Measurements from ENCODE around the gene ADAMTSL2.

ADAMTSL2 gene

DNA sequence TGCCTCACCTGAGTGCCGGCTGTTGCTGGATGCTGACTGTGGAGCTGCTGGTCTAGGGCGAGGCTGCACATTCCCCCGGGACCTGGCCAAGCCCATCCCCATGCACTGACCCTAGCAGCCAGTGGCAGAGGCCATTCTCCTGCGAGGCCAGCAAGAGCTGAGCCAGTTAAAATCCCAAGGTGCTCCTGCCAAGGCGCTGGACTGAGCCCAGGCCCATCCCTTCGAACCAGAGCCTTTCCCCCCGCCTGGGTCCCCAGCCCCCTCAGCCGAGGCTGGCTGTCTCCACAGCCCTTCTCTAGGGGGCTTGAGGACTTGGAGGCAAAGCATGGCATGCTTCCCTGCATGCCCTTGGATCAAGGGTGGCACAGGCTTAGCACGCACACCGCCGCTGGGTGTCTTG lies 1.6 kb downstream of the ADAMTSL2 start:
- no peak for DNase-seq

DNA sequence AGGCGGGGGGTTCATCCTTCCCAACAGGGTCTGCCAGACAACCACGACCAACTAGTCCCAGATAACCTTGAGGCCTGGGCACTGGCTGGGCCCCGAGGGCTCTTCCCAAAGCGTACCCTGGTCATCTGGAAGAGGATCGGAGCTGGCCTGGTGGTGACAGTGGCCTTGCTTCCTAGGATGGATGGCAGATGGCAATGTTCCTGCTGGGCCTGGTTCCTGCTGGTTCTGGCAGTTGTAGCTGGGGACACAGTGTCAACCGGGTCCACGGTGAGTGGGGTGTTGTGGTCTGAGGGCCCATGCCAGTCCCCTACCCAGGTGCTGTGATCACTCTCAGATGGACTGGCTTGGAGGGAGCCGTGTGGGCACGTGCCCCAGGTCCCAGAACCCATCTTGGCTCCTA lies 2.0 kb downstream of the ADAMTSL2 start:
- no peak for DNase-seq

- DNase-seq: no peak
Measured at GRCh38 chr9:133537257-133537656, 2.8 kb downstream of the ADAMTSL2 start.

DNA sequence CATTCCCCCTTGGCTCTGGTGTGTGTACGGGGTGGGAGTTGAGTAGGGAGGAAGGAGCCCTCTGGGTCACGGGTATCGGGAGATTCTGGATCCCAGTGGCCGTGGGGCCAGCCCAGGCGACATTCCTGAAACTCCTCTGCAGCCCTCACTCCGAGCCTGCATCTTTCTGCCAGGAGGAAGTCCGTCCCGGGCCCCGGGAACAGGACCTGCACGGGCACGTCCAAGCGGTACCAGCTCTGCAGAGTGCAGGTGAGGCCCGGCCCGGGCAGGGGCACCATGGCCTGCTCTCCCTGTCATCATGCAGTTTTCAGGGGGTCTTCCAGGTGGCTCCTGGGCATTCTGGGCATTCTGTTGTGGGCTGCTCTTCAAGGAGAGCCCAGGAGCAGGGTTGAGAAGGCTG lies 3.7 kb downstream of the ADAMTSL2 start:
- DNase-seq: no peak

GRCh38 chr9:133538851-133539833 lies 4.6 kb downstream of the ADAMTSL2 start:
- DNase-seq: peak; percentile 53

- DNase-seq: no peak
Measured at GRCh38 chr9:133539991-133540697, 5.6 kb downstream of the ADAMTSL2 start.

DNA sequence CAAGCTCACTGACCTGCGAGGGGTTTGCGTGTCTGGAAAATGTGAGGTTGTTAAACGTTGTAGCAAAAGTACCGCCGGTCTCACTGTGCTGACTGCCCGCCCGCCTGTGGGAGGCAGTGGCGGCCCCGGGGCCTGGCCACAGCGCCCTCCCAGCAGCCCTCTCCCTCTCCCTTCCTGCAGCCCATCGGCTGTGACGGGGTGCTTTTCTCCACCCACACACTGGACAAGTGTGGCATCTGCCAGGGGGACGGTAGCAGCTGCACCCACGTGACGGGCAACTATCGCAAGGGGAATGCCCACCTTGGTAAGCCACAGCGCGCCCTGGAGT lies 6.2 kb downstream of the ADAMTSL2 start:
- no peak for DNase-seq

- DNase-seq: no peak
Measured at GRCh38 chr9:133542002-133542401, 7.5 kb downstream of the ADAMTSL2 start.

GRCh38 chr9:133543772-133544467 lies 9.4 kb downstream of the ADAMTSL2 start:
- DNase-seq: no peak

GRCh38 chr9:133545494-133546286 lies 11.2 kb downstream of the ADAMTSL2 start:
- no peak for DNase-seq

DNA sequence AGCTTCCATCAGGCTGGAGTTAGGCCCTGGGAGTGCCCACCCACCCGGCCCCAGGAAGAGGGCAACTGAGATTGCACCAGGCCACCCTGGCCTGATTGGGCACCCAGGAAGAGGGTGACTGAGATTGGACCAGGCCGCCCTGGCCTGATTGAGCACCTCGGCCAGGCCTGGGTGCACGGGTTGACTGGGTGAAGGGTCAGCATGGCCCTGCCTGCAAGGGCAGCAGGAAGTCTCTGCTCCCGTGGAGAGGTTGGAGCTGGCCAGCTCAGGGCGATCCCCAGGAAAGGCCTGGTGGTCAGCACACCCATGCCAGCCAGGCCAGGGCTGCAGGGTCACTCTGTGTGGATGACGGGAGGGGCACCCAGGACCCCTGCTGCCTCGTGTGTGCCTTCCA lies 11.8 kb downstream of the ADAMTSL2 start:
- DNase-seq: no peak

GRCh38 chr9:133547116-133547515 lies 12.6 kb downstream of the ADAMTSL2 start:
- DNase-seq: no peak

DNA sequence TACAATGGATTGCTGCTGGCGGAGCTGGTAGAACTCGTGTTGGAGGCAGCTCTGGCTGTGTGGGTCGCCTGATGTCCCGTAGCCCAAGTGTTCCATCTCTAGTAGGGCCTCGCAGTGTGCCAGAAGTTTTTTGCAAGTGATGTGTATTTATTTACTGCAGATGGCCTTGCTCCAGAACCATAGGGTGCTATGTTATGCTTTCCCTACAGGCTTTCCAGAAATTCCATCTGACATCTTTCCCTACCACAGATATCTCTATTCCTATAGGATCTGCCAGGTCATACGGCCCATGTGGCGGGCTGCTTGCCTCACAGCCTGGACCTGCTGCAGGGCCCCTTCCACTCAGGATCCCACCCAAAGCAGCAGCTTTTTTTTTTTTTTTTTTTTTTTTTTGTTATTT lies 16.9 kb downstream of the ADAMTSL2 start:
- no peak for DNase-seq

DNA sequence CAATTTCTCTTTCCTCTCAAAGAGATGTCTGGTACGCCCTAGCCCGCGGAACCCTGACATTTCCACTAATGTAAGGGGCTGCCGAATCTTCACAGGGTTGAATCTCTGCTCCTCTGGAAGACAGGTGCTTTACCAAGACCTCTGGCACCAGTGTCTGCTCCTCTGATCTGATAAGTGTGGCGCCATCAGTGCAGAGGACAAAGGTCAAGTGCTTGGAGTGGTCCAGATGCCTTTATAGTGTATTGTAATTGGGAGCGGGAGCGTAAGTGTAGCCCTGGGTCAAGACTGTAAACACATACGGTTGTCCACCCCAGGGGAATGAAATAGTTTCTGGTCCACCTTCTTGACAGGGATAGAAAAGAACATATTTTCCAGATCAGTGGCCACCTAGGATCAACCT lies 17.7 kb downstream of the ADAMTSL2 start:
- DNase-seq: no peak

DNA sequence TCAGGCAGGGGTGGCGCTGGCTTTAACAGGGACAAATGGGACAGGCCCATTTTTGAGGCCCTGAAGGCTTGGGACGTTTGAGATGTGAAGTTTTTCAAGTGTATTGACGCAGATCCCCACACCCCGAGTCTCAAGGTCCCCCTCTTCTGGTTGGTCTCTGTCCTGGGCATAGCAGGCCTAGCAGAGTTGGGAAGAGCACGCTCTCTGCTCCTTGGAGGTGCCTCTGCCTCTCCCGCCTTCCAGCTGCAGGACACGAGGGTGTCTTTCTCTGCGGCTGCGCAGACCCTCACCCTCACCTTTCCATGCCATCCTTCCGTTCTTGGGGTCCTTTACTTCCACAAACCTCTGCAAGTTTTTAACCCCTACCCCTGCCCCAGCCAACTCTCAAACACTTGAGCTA lies 18.6 kb downstream of the ADAMTSL2 start:
- DNase-seq: no peak

DNA sequence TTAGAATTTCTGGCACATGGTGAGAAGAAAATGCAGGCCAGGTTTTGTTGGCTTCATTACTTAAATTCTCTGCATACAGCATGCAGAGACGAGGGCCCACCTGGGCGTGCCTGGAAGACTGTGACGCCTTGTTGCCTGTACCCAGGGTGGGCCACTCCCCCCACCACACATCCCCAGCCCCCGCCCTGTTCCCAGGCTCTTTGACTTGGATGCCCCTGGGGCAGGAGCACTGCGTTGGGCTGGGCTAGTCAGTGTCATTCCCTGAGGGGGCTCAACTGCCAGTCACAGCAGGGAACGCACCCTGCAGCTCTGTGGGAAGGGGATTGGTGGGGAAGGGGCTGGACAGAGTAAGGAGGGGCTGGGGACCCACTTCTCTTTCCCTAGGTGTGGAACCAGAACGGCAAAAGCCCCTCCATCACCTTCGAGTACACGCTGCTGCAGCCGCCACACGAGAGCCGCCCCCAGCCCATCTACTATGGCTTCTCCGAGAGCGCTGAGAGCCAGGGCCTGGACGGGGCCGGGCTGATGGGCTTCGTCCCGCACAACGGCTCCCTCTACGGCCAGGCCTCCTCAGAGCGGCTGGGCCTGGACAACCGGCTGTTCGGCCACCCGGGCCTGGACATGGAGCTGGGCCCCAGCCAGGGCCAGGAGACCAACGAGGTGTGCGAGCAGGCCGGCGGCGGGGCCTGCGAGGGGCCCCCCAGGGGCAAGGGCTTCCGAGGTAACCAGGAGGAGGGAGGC lies 19.6 kb downstream of the ADAMTSL2 start:
- DNase-seq: no peak

DNA sequence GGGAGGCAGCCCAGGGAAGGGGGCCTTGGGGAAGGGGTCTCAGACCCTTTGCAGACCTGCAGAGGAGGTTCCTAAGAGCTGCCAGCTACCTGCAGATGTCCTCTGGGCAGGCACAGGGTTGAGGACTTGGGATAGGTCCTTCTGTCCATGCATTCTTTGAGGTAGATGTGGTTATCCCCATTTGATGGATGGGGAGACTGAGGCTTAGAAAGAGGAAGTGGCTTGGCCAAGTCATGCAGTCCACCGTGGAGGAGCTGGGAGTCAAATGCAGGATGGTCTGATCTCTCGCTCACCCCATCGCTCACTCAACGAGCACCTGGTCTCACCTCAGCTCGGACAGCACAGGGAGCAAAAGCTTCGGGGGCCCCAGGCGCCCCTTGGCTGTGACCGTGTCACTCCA lies 20.2 kb downstream of the ADAMTSL2 start:
- no peak for DNase-seq

DNA sequence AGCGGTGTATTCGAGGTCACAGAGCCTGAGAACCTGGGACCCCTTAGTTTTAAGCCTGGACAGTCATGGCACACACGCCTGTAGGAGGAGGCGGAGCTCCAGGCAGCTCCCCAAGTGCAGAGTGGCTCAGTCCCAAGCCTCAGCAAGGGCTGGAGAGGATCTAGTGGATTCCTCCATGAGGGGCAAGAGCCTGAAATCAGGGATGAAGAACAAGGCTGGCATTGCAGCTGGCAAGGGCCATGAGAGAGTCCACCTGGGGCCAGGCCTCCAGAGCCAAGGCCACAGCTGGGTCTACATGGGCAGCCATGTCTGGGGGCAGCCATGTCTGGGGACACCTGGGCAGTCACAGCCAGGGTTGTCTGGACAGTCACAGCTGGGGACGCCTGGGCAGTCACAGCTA lies 21.9 kb downstream of the ADAMTSL2 start:
- no peak for DNase-seq

GRCh38 chr9:133557581-133557980 lies 23.1 kb downstream of the ADAMTSL2 start:
- no peak for DNase-seq

GRCh38 chr9:133558191-133559126 lies 24.0 kb downstream of the ADAMTSL2 start:
- peak; percentile 63 for DNase-seq

DNA sequence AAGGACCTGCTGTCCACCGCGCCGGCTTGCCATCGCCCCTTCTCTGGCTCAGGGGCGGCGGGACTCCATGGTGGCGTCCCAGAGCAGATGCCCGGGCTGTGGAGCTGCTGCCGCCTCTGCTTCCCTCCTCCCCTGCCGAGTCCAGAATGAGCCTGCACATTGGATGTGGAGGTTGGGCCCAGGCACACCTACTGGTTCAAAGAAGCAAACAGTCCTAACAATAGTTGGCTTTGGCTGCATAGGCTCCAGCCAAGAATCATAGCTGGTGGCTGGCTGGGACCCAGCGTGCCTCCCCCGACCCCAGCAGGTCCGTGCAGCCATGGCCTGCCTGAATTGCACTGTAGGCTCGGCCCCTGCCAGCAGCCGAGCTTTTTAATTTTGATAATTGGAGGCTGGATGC lies 25.8 kb downstream of the ADAMTSL2 start:
- DNase-seq: no peak

All from femur (tissue), 1 donor.